NCI-H1417 treated with DMSO at 0.1 percent for 48 hours (cell line): ENCODE data around the gene HAUS8.

Experiments used
- DNase-seq: peaks from one replicate; lab custom pipeline; 2025; lab: John Stamatoyannopoulos, UW

The HAUS8 gene

GRCh38 chr19:17075864-17076542 lies 751 bp upstream of the HAUS8 start:
- no peak for DNase-seq

- DNase-seq: no peak
Measured at GRCh38 chr19:17074634-17075034, 618 bp downstream of the HAUS8 start.

GRCh38 chr19:17073869-17074633 lies 1.2 kb downstream of the HAUS8 start:
- peak; percentile 34 for DNase-seq

- DNase-seq: no peak
Measured at GRCh38 chr19:17070912-17071311, 4.3 kb downstream of the HAUS8 start.

GRCh38 chr19:17070421-17070820 lies 4.8 kb downstream of the HAUS8 start:
- DNase-seq: no peak

GRCh38 chr19:17069193-17069592 lies 6.1 kb downstream of the HAUS8 start:
- no peak for DNase-seq

GRCh38 chr19:17063428-17063827 lies 11.8 kb downstream of the HAUS8 start:
- DNase-seq: no peak

- DNase-seq: no peak
Measured at GRCh38 chr19:17061691-17062090, 13.6 kb downstream of the HAUS8 start.

GRCh38 chr19:17061205-17061604 lies 14.0 kb downstream of the HAUS8 start:
- DNase-seq: no peak

- no peak for DNase-seq
Measured at GRCh38 chr19:17060802-17061201, 14.4 kb downstream of the HAUS8 start.

- DNase-seq: no peak
Measured at GRCh38 chr19:17058236-17058635, 17.0 kb downstream of the HAUS8 start.

- no peak for DNase-seq
Measured at GRCh38 chr19:17055636-17056035, 19.6 kb downstream of the HAUS8 start.

- DNase-seq: no peak
Measured at GRCh38 chr19:17054746-17055145, 20.5 kb downstream of the HAUS8 start.

GRCh38 chr19:17052439-17052838 lies 22.8 kb downstream of the HAUS8 start:
- no peak for DNase-seq

GRCh38 chr19:17049711-17050280 lies 25.5 kb downstream of the HAUS8 start:
- DNase-seq: no peak

- DNase-seq: no peak
Measured at GRCh38 chr19:17048885-17049453, 26.3 kb downstream of the HAUS8 start.

- no peak for DNase-seq
Measured at GRCh38 chr19:17045907-17046502, 29.2 kb downstream of the HAUS8 start.

- DNase-seq: no peak
Measured at GRCh38 chr19:17043744-17044143, 31.5 kb downstream of the HAUS8 start.

- no peak for DNase-seq
Measured at GRCh38 chr19:17041976-17042375, 33.3 kb downstream of the HAUS8 start.

- no peak for DNase-seq
Measured at GRCh38 chr19:17037966-17038500, 37.2 kb downstream of the HAUS8 start.

- no peak for DNase-seq
Measured at GRCh38 chr19:17037184-17037583, 38.1 kb downstream of the HAUS8 start.

- DNase-seq: no peak
Measured at GRCh38 chr19:17036640-17037039, 38.6 kb downstream of the HAUS8 start.
